ENCODE results near the gene FSD1L. TPM values are rescaled to one million over a fixed set of nuclear protein-coding genes. Genes with fewer than 3 reads are reported as not detected.

The FSD1L gene
- total and polyA plus RNA-seq, 12 donors: 2.6 to 11.1 (median 6.7) TPM

GRCh38 chr9:105503881-105504280 is 56.0 kb downstream of the FSD1L start:
- H3K27ac ChIP-seq: no peak overlapping the region
- H3K4me1 ChIP-seq (replicated peaks in 1 of 2): no peaks in the 10 kb centered on the region
- no peaks in the 10 kb centered on the region for H3K9me3 ChIP-seq (replicated peaks in 1 of 3)
- no peaks in the 10 kb centered on the region for H3K36me3 ChIP-seq (replicated peaks in 1 of 2)
- intact Hi-C loops (cut with DNase I): no loop called here
- DNase-seq: no peak
- no peaks in the 10 kb centered on the region for H3K27me3 ChIP-seq
- no peak overlapping the region for H3K4me3 ChIP-seq
- no peak for TF ChIP-seq POLR2A (IDR thresholded peaks at IDR 0.05)
- no peak for TF ChIP-seq CTCF (IDR thresholded peaks at IDR 0.05)

- Histone ChIP-seq H3K9me3 (replicated peaks in 1 of 3) (no peaks in the 10 kb centered on the region), H3K27me3 (no peaks in the 10 kb centered on the region), H3K27ac (no peak overlapping the region), H3K4me1 (replicated peaks in 1 of 2) (no peaks in the 10 kb centered on the region), H3K4me3 (no peak overlapping the region), H3K36me3 (replicated peaks in 1 of 2) (no peaks in the 10 kb centered on the region)
- TF ChIP-seq CTCF (IDR thresholded peaks at IDR 0.05) (no peak), POLR2A (IDR thresholded peaks at IDR 0.05) (no peak)
- no peak for DNase-seq
- 80 to 84% (median 83%) methylated on average over 4 of the region's 4 CpGs for WGBS, 4 donors
- intact Hi-C loops (cut with DNase I): no loop called here
Observed at GRCh38 chr9:105507096-105507790, 59.4 kb downstream of the FSD1L start.

GRCh38 chr9:105508530-105508929 is 60.7 kb downstream of the FSD1L start:
- 93 to 98% (median 94%) methylated on average over 2 of the region's 2 CpGs for WGBS, 4 donors
- Histone ChIP-seq H3K27me3 (no peaks in the 10 kb centered on the region), H3K27ac (no peak overlapping the region), H3K4me1 (replicated peaks in 1 of 2) (no peaks in the 10 kb centered on the region), H3K4me3 (no peak overlapping the region), H3K9me3 (replicated peaks in 1 of 3) (no peaks in the 10 kb centered on the region), H3K36me3 (replicated peaks in 1 of 2) (no peaks in the 10 kb centered on the region)
- TF ChIP-seq POLR2A (IDR thresholded peaks at IDR 0.05) (no peak), CTCF (IDR thresholded peaks at IDR 0.05) (no peak)
- DNase-seq: no peak
- intact Hi-C loops (cut with DNase I): no loop called here

- intact Hi-C loops (cut with DNase I): no loop called here
- no peaks in the 10 kb centered on the region for H3K27me3 ChIP-seq
- H3K27ac ChIP-seq: no peak overlapping the region
- TF ChIP-seq POLR2A (IDR thresholded peaks at IDR 0.05) (no peak), CTCF (IDR thresholded peaks at IDR 0.05) (no peak)
- no peak overlapping the region for H3K4me3 ChIP-seq
- DNase-seq: no peak
- H3K4me1 ChIP-seq (replicated peaks in 1 of 2): no peaks in the 10 kb centered on the region
- H3K36me3 ChIP-seq (replicated peaks in 1 of 2): no peaks in the 10 kb centered on the region
- WGBS, 4 donors: 64 to 85% (median 72%) methylated on average over 1 of the region's 1 CpG
- no peaks in the 10 kb centered on the region for H3K9me3 ChIP-seq (replicated peaks in 1 of 3)
Observed at GRCh38 chr9:105510024-105510423, 62.2 kb downstream of the FSD1L start.
